Measurements from ENCODE around the gene SELENOV.
"Not testable (repeated sequence)": the region's sequence is repeated elsewhere in the genome, so short reads cannot be mapped to it uniquely, and the experiment has no call there.

SELENOV gene

GRCh38 chr19:39514840-39515550, at the start of gene SELENOV:
TSS of gene SELENOV (plus strand) at chr19:39515139. CDS start at chr19:39515213, 74 bp downstream.
- no peak for DNase-seq

GRCh38 chr19:39465956-39466747, 48.8 kb upstream of the SELENOV start:
- no peak for DNase-seq

- DNase-seq = no peak
These were observed 47.0 kb upstream of the SELENOV start for GRCh38 chr19:39467941-39468340.

GRCh38 chr19:39469036-39469435, 45.9 kb upstream of the SELENOV start:
- no peak for DNase-seq

GRCh38 chr19:39469567-39469966, 45.4 kb upstream of the SELENOV start:
- no peak for DNase-seq

- DNase-seq = no peak
These were observed 44.1 kb upstream of the SELENOV start for GRCh38 chr19:39470724-39471339.

- DNase-seq = no peak
These were observed 43.0 kb upstream of the SELENOV start for GRCh38 chr19:39471756-39472536.

- no peak for DNase-seq
These were observed 42.0 kb upstream of the SELENOV start for GRCh38 chr19:39472746-39473442.

- no peak for DNase-seq
These were observed 41.4 kb upstream of the SELENOV start for GRCh38 chr19:39473443-39473960.

- no peak for DNase-seq
These were observed 40.8 kb upstream of the SELENOV start for GRCh38 chr19:39474139-39474620.

GRCh38 chr19:39475748-39476147, 39.2 kb upstream of the SELENOV start:
- DNase-seq = no peak

GRCh38 chr19:39479319-39479801, 35.6 kb upstream of the SELENOV start:
- not testable (repeated sequence) for DNase-seq

GRCh38 chr19:39479916-39480315, 35.0 kb upstream of the SELENOV start:
- no peak for DNase-seq

GRCh38 chr19:39480337-39481228, 34.4 kb upstream of the SELENOV start, which contains the start of gene TIMM50:
TSS of gene TIMM50 (plus strand) at chr19:39480838. CDS start at chr19:39480854, 16 bp downstream.
- DNase-seq = peak; percentile 91

- no peak for DNase-seq
These were observed 33.8 kb upstream of the SELENOV start for GRCh38 chr19:39481229-39481545.

- no peak for DNase-seq
These were observed 33.3 kb upstream of the SELENOV start for GRCh38 chr19:39481676-39482075.

- DNase-seq = no peak
These were observed 31.8 kb upstream of the SELENOV start for GRCh38 chr19:39483141-39483540.

- DNase-seq = no peak
These were observed 25.2 kb upstream of the SELENOV start for GRCh38 chr19:39489756-39490155.

- no peak for DNase-seq
These were observed 22.7 kb upstream of the SELENOV start for GRCh38 chr19:39492225-39492624.

- DNase-seq = no peak
These were observed 22.2 kb upstream of the SELENOV start for GRCh38 chr19:39492788-39493187.

GRCh38 chr19:39494661-39495060, 20.3 kb upstream of the SELENOV start:
- no peak for DNase-seq

All from HCEC 1CT (cell line).